Measurements from ENCODE around the gene ENTR1.
A peak's percentile ranks its signal among the peaks of the same experiment; 100 is the strongest.

GRCh38 chr9:136400038-136400834 is 10.2 kb downstream of the ENTR1 start, which contains the start of gene SNAPC4:
- TF ChIP-seq CTCF (IDR thresholded peaks at IDR 0.05; ENCODE audit: low read length) (peak; percentile 82), EZH2 (optimal IDR thresholded peaks at IDR 0.05; ENCODE audit: low read depth, low read length) (no peak)
